Measurements from ENCODE around the gene GFAP.
"Not testable (repeated sequence)": the region's sequence is repeated elsewhere in the genome, so short reads cannot be mapped to it uniquely, and the experiment has no call there.

GFAP gene

DNA sequence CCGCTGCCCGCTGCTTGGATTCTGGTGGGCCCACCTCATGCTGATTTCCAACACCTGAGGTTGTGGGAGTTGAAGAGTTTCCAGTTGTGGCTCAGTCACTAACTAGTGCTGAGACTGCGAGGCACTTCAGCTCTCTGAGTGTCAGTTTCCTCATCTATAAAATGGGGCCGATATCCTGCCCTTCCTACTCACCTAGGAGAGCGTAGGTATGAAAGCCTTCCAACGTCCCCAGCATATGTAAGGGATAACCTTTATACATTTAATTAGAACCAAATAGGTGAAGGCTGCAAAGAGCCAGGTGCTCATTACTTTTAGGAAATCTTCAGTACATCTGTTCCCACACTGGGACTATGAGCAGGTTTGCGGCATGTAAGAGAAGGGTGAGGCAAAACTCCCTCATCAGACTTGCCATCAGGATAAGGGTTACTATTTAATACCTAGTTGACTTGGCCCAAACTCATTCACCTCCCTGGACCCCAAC lies 33.1 kb upstream of the GFAP start:
- H3K27ac ChIP-seq (replicated peaks; ENCODE audit: low read length) = no peak overlapping the region
- no peak overlapping the region for H2BK12ac ChIP-seq (ENCODE audit: low read length)
- no peak overlapping the region for H4K8ac ChIP-seq (ENCODE audit: low read depth, low read length)
- peaks cover 1 to 5% of the 10 kb centered on the region in 2 donors for H3K9me3 ChIP-seq (replicated peaks in 1 of 2; ENCODE audit: control insufficient read depth in 2 of 2, insufficient read depth in 1 of 2, low read depth in 1 of 2, low read length in 2 of 2)
- H3K79me1 ChIP-seq (ENCODE audit: low read depth, low read length) = peaks cover 6% of the 10 kb centered on the region
- peak overlapping the region; percentile 80 to 86 for H3K4me3 ChIP-seq (ENCODE audit: low read length in 2 of 2)
- H2AFZ ChIP-seq (ENCODE audit: low read length) = peak overlapping the region; percentile 81
- no peak overlapping the region for H2BK120ac ChIP-seq (ENCODE audit: low read depth, low read length)
- peaks cover 0 to 22% (median 0%) of the 10 kb centered on the region in 3 experiments for H3K27me3 ChIP-seq (ENCODE audit: control insufficient read depth in 3 of 3, insufficient read depth in 3 of 3, low read depth in 1 of 3, low read length in 3 of 3)
- no peak for DNase-seq (ENCODE audit: low spot score)
- peak overlapping the region; percentile 61 for H3K18ac ChIP-seq (ENCODE audit: low read length)
- H4K91ac ChIP-seq (ENCODE audit: low read depth, low read length, poor library complexity) = peak overlapping the region; percentile 26
- peak overlapping the region; percentile 63 for H3K4me2 ChIP-seq (ENCODE audit: insufficient read depth, low read length, poor library complexity, severe bottlenecking)
- H3K9ac ChIP-seq (ENCODE audit: low read depth, low read length, poor library complexity) = peak overlapping the region; percentile 89
- H3K23ac ChIP-seq (ENCODE audit: low read depth, low read length, poor library complexity) = no peak overlapping the region
- peaks cover 2 to 32% of the 10 kb centered on the region in 2 donors for H3K36me3 ChIP-seq (replicated peaks in 1 of 2; ENCODE audit: control insufficient read depth in 2 of 2, insufficient read depth in 2 of 2, low read length in 2 of 2)
- no peak overlapping the region for H3K14ac ChIP-seq (ENCODE audit: low read length)
- no peak overlapping the region for H2BK15ac ChIP-seq (ENCODE audit: low read length)
- H2AK5ac ChIP-seq (ENCODE audit: low read depth, low read length) = peak overlapping the region; percentile 22
- H2BK5ac ChIP-seq (ENCODE audit: low read length) = no peak overlapping the region
- no peak overlapping the region for H3K4ac ChIP-seq (ENCODE audit: low read length)
- peaks cover 0 to 2% of the 10 kb centered on the region in 2 donors for H3K4me1 ChIP-seq (ENCODE audit: control insufficient read depth in 2 of 2, insufficient read depth in 1 of 2, low read depth in 1 of 2, low read length in 2 of 2)
- no CpG with 5 or more reads among the region's 7 CpGs for WGBS, 2 donors (ENCODE audit: extremely low coverage in 2 of 2, insufficient read length in 2 of 2, insufficient replicate concordance in 1 of 2)

DNA sequence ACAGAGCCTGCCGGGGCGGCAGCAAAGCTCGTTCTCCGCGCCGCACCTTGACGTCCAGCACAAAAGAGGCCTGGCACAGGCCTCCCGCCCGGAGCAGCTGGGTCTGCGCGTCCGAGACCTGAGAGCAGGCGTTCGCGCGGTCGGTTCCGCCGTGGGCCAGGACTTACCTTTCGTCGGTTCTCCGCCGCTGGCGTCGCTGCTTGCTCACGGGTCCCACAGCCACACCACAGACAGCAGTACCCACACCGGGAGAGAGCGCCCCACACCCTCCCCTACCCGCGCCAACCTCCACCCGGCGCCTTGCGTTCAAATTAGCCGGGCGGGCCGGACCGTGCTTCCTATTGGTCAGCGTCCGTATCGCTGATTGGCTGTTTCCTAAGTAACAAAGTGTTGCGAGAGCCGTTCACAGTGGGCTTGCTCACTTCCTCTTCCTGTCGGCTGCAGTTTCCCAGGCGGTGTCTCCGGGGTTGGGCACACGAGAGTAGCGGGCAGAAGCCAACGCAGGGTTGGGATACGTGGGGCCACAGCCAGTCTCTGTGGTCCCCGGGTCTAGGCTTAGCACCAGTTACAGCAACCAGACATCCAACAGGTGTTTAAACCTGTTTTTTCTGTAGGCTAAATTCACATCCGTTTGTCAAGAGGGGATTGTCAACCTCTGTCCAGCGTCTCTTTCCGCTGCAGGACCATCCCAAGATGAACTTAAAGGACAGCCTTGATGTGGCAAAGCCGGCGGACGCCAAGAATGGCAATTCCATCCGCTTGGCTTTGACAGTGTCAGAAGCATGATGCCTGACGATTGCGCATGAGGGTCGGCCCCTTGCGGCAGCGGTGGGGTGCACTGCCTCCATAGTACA lies 32.4 kb upstream of the GFAP start, which contains the start of gene KIF18B:
KIF18B (minus strand) TSS at position 313 of the 854 bp plus-strand sequence. CDS start 11,429 bp downstream, outside the sequence.
- Histone ChIP-seq H2AK5ac (ENCODE audit: low read depth, low read length) (peak within 1 kb of the TSS; percentile 89), H3K4me3 (ENCODE audit: low read length in 2 of 2) (peak within 1 kb of the TSS; percentile 80 to 100), H3K4me2 (ENCODE audit: insufficient read depth, low read length, poor library complexity, severe bottlenecking) (peak within 1 kb of the TSS; percentile 75), H3K27me3 (ENCODE audit: control insufficient read depth in 3 of 3, insufficient read depth in 3 of 3, low read depth in 1 of 3, low read length in 3 of 3) (peaks cover 0 to 15% (median 0%) of the 10 kb centered on the region in 3 experiments), H3K36me3 (replicated peaks in 1 of 2; ENCODE audit: control insufficient read depth in 2 of 2, insufficient read depth in 2 of 2, low read length in 2 of 2) (peaks cover 3 to 36% of the 10 kb centered on the region in 2 donors), H4K8ac (ENCODE audit: low read depth, low read length) (peak within 1 kb of the TSS; percentile 19), H3K27ac (replicated peaks; ENCODE audit: low read length) (peak within 1 kb of the TSS; percentile 73), H3K79me1 (ENCODE audit: low read depth, low read length) (peaks cover 6% of the 10 kb centered on the region), H3K4me1 (ENCODE audit: control insufficient read depth in 2 of 2, insufficient read depth in 1 of 2, low read depth in 1 of 2, low read length in 2 of 2) (peaks cover 0 to 2% of the 10 kb centered on the region in 2 donors), H2BK5ac (ENCODE audit: low read length) (peak within 1 kb of the TSS; percentile 62), H2AFZ (ENCODE audit: low read length) (peak within 1 kb of the TSS; percentile 81), H2BK15ac (ENCODE audit: low read length) (peak within 1 kb of the TSS; percentile 54), H3K14ac (ENCODE audit: low read length) (peak within 1 kb of the TSS; percentile 92), H2BK120ac (ENCODE audit: low read depth, low read length) (peak within 1 kb of the TSS; percentile 65), H3K9me3 (replicated peaks in 1 of 2; ENCODE audit: control insufficient read depth in 2 of 2, insufficient read depth in 1 of 2, low read depth in 1 of 2, low read length in 2 of 2) (peaks cover 1 to 5% of the 10 kb centered on the region in 2 donors), H2BK12ac (ENCODE audit: low read length) (no peak within 1 kb of the TSS), H3K23ac (ENCODE audit: low read depth, low read length, poor library complexity) (peak within 1 kb of the TSS; percentile 92), H3K4ac (ENCODE audit: low read length) (no peak within 1 kb of the TSS), H3K9ac (ENCODE audit: low read depth, low read length, poor library complexity) (peak within 1 kb of the TSS; percentile 93), H4K91ac (ENCODE audit: low read depth, low read length, poor library complexity) (peak within 1 kb of the TSS; percentile 26), H3K18ac (ENCODE audit: low read length) (peak within 1 kb of the TSS; percentile 96)
- no CpG with 5 or more reads among the region's 62 CpGs for WGBS, 2 donors (ENCODE audit: extremely low coverage in 2 of 2, insufficient read length in 2 of 2, insufficient replicate concordance in 1 of 2)
- peak; percentile 89 for DNase-seq (ENCODE audit: low spot score)

DNA sequence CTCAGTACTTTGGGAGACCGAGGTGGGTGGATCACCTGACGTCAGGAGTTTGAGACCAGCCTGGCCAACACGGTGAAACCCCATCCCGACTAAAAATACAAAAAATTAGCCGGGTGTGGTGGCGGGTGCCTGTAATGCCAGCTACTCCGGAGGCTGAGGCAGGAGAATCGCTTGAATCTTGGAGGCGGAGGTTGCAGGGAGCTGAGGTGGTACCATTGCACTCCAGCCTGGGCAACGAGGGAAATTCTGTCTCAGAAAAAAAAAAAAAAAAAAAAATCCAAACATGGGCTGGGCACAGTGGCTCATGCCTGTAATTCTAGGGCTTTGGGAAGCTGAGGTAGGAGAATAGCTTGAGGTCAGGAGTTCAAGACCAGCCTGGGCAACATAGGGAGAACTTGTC lies 30.4 kb upstream of the GFAP start:
- not testable (repeated sequence) for H3K9me3 ChIP-seq (replicated peaks in 1 of 2; ENCODE audit: control insufficient read depth in 2 of 2, insufficient read depth in 1 of 2, low read depth in 1 of 2, low read length in 2 of 2); DNase-seq (ENCODE audit: low spot score); H4K8ac ChIP-seq (ENCODE audit: low read depth, low read length); H2BK120ac ChIP-seq (ENCODE audit: low read depth, low read length); H2BK12ac ChIP-seq (ENCODE audit: low read length); H3K4me1 ChIP-seq (ENCODE audit: control insufficient read depth in 2 of 2, insufficient read depth in 1 of 2, low read depth in 1 of 2, low read length in 2 of 2); H3K4me3 ChIP-seq (ENCODE audit: low read length in 2 of 2); H3K27ac ChIP-seq (replicated peaks; ENCODE audit: low read length); H3K9ac ChIP-seq (ENCODE audit: low read depth, low read length, poor library complexity); H3K27me3 ChIP-seq (ENCODE audit: control insufficient read depth in 3 of 3, insufficient read depth in 3 of 3, low read depth in 1 of 3, low read length in 3 of 3); H2BK5ac ChIP-seq (ENCODE audit: low read length); H3K4me2 ChIP-seq (ENCODE audit: insufficient read depth, low read length, poor library complexity, severe bottlenecking); H2AFZ ChIP-seq (ENCODE audit: low read length); H3K14ac ChIP-seq (ENCODE audit: low read length); H3K79me1 ChIP-seq (ENCODE audit: low read depth, low read length); H3K23ac ChIP-seq (ENCODE audit: low read depth, low read length, poor library complexity); H2BK15ac ChIP-seq (ENCODE audit: low read length); H4K91ac ChIP-seq (ENCODE audit: low read depth, low read length, poor library complexity); H3K18ac ChIP-seq (ENCODE audit: low read length); H2AK5ac ChIP-seq (ENCODE audit: low read depth, low read length); H3K4ac ChIP-seq (ENCODE audit: low read length)
- peaks cover 8 to 55% of the 10 kb centered on the region in 2 donors for H3K36me3 ChIP-seq (replicated peaks in 1 of 2; ENCODE audit: control insufficient read depth in 2 of 2, insufficient read depth in 2 of 2, low read length in 2 of 2)
- no CpG with 5 or more reads among the region's 10 CpGs for WGBS, 2 donors (ENCODE audit: extremely low coverage in 2 of 2, insufficient read length in 2 of 2, insufficient replicate concordance in 1 of 2)

DNA sequence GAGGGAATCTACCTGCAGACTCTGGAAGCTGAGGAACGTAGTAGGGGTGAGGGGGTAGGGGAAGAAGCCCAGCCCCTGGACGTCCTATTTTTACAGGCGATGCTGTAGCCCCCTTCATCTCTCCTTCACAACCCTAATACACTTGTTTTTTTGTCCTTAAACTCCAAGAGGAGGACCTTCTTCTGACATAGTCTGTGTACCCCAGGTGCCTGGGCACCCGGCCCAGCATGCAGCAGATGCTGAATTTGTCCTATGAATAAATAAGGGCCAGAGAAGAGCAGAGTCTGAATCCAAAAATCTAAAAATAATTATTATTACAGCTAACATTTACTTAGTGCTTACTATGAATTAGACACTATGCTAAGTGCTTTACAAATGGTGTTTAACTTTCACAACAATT lies 27.2 kb upstream of the GFAP start:
- Histone ChIP-seq H3K36me3 (replicated peaks in 1 of 2; ENCODE audit: control insufficient read depth in 2 of 2, insufficient read depth in 2 of 2, low read length in 2 of 2) (peaks cover 13 to 83% of the 10 kb centered on the region in 2 donors), H4K8ac (ENCODE audit: low read depth, low read length) (no peak overlapping the region), H3K79me1 (ENCODE audit: low read depth, low read length) (peaks cover 5% of the 10 kb centered on the region), H2AK5ac (ENCODE audit: low read depth, low read length) (no peak overlapping the region), H2BK12ac (ENCODE audit: low read length) (no peak overlapping the region), H3K27me3 (ENCODE audit: control insufficient read depth in 3 of 3, insufficient read depth in 3 of 3, low read depth in 1 of 3, low read length in 3 of 3) (no peaks in the 10 kb centered on the region), H3K4me3 (ENCODE audit: low read length in 2 of 2) (no peak overlapping the region), H2AFZ (ENCODE audit: low read length) (no peak overlapping the region), H2BK15ac (ENCODE audit: low read length) (no peak overlapping the region), H3K4me1 (ENCODE audit: control insufficient read depth in 2 of 2, insufficient read depth in 1 of 2, low read depth in 1 of 2, low read length in 2 of 2) (peaks cover 0 to 3% of the 10 kb centered on the region in 2 donors), H3K23ac (ENCODE audit: low read depth, low read length, poor library complexity) (no peak overlapping the region), H2BK5ac (ENCODE audit: low read length) (no peak overlapping the region), H3K14ac (ENCODE audit: low read length) (no peak overlapping the region), H3K9ac (ENCODE audit: low read depth, low read length, poor library complexity) (no peak overlapping the region), H3K27ac (replicated peaks; ENCODE audit: low read length) (no peak overlapping the region), H3K4me2 (ENCODE audit: insufficient read depth, low read length, poor library complexity, severe bottlenecking) (no peak overlapping the region), H3K9me3 (replicated peaks in 1 of 2; ENCODE audit: control insufficient read depth in 2 of 2, insufficient read depth in 1 of 2, low read depth in 1 of 2, low read length in 2 of 2) (peaks cover 1 to 16% of the 10 kb centered on the region in 2 donors), H4K91ac (ENCODE audit: low read depth, low read length, poor library complexity) (no peak overlapping the region), H3K18ac (ENCODE audit: low read length) (no peak overlapping the region), H2BK120ac (ENCODE audit: low read depth, low read length) (no peak overlapping the region), H3K4ac (ENCODE audit: low read length) (no peak overlapping the region)
- no CpG with 5 or more reads among the region's 4 CpGs for WGBS, 2 donors (ENCODE audit: extremely low coverage in 2 of 2, insufficient read length in 2 of 2, insufficient replicate concordance in 1 of 2)
- DNase-seq (ENCODE audit: low spot score) = no peak
